Germinal center (tissue), 1 donor: Measurements from ENCODE around the gene MYO18A.

Source experiments
- DNase-seq: peaks from one replicate; pipeline ENCODE4 v3.0.0; 2012; ENCODE audit warnings: mixed read lengths, low spot score

Gene MYO18A

DNA sequence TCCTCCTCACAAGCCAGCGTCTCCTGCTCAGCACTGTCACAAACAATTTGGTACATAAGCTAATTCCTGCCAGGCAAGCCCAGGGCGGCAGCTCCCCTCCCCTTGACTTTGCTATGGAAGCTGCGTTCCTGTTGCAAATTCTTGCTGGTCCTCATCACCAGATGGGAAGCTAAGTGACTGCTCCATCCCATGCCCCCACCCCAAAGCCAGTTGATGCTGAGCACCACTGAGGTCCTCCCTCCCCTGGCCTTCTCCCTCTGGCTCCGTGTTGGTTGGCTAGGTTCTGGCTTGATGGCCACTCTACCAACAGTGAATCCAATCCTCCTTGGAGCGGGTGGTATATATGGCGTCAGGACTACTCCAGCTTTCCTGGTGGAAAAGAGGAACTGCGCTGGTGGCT is 102.9 kb downstream of the MYO18A start:
- DNase-seq: no peak

DNA sequence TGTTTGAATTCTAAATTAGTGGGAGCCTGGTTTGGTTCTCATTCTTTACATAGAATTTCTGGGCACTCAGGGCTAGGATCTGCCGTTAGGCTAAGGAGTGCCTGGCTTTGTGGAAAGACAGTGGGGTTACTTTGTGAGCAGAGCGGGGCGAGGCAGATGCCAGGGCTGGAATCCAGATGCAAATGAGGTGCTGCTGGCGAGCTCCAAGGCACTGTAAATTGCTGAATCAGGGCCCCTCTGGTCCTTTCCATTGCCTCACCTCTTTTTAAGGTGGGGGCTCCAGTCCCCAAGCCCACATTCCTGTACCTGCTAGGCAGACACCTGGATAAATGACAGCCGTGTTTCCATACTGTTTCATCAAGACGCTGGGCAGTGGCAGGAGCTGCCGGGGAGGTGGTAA is 103.5 kb downstream of the MYO18A start:
- no peak for DNase-seq

DNA sequence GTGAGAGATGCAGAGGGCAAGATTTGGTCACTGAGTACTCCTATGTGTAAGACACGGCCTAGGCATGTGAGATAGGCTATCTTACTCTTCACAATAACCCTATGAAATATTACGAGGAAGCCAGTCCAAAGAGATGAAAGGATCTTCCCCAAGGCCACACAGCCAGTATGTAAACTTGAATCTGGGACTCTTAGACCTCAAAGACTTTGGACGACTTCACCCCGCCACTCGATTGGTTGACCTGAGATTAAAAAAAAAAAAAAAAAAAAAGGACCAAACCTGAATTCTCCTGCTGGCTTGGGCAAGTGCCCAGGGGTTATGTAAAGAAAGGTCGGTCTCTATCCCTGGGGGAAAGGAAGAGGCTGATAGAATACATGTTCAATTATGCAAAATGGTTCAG is 104.1 kb downstream of the MYO18A start:
- no peak for DNase-seq

DNA sequence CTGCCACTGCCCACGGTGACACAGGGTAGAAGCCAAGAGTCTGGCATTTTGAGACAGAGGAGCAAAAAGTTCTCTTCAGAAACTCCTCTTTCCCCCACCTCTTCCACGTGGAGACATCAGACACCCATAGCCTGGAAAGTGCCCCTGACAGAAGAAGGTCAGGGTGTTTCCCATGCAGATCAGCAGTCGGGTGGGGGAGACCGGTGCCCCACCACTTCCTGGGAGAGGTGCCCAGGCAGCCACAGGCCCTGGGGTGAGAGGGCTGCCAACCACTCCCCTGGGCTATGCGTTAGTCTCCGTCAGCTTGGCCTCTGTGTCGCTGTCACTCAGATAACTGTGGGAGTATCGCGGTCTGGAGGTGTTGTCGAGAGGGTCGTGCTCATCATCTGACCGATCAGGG is 105.7 kb downstream of the MYO18A start:
- no peak for DNase-seq

DNA sequence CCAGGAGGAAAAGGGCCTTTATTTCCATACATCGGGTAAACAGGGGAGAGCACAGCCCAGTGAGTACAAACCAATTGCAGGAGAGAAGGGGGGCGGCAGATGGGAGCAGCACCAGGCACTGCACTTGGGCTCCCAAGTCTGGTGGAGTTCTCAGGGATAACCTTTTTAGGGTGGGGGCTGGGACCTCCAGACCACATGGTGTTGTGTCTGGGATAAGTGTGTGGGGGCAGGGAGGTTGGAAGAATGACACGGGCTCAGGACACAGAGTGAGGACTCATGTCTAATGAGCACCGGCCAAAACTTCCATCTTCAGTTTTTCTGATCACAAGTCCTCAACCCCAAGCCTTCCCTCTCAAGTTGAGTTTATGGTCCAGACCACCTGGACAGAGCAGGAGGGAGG is 106.7 kb downstream of the MYO18A start:
- DNase-seq: no peak

DNA sequence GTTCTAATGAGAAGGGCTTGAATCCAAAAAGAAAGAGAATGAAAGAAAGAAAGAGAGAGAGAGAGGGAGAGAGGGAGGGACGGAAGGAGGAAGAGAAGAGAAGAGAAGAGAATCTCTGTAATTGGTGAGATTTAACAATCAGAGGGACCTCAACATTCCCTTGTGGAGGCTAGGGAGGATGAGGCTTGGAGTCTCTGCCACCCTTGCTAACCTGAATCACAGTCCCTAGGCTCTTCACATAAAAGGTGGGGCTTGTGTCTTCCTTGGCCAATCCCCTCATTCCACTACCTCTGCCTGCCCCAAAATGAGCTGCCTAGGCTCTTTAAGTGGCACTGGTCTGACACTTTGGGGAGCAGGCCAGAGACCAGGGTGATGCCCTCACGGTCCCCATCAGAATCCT is 107.2 kb downstream of the MYO18A start:
- DNase-seq: no peak

DNA sequence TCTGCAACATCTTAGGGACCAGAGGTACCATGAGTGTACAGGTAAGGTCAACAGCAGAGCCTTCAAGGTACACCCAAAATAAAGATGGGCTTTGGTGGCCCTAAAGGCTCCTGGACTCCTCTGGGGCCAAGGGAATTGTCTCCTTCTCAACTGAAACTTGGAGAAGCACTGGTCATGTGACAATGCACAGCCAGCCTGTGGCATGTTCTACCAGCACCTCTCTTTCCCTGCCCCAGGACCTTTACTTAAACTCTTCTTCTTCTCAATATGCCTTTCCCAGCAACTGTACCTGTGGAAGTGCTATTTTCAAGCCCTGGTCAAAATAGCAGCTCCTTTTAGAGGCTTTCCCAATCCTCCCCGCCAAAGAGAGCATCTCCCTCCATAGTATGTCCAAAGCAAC is 108.9 kb downstream of the MYO18A start:
- DNase-seq: no peak

DNA sequence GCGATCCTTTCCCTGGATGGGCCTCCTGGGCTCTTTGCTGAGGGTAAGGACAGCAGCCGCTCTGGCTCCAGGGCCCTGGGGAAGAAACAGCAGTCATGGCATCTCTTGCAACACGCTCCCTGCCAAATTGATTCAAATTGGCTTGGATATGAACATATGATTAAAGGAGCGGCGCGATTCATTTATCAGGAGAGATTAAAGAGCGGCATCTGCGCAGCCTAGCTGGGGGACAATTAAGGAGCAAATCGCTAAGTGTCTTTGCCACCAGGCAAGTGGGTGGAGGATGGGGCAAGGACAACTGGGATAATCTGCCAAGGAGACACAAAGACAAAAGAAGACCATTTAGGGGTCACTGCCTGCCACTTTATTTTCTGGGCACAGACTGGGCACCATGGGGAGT is 109.4 kb downstream of the MYO18A start:
- DNase-seq: no peak

DNA sequence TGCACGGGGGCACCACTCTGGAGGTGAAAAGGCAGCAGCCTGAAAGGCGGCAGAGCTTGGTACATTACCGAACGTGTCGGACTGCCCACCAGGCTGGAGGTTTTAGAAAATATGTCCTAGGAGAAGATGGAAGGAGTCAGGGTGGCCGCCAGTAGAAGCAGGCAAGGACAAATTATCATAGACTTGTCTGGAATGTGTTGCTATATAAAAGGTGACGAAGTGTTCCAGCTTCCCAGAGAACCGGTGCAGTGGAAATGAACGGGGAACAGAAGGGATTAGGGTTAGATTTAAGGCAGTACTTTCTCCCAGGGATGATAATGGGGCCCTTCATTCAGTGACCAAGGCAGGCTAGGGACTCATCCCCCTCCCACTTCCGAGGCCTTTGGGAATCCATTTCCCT is 109.9 kb downstream of the MYO18A start:
- no peak for DNase-seq

DNA sequence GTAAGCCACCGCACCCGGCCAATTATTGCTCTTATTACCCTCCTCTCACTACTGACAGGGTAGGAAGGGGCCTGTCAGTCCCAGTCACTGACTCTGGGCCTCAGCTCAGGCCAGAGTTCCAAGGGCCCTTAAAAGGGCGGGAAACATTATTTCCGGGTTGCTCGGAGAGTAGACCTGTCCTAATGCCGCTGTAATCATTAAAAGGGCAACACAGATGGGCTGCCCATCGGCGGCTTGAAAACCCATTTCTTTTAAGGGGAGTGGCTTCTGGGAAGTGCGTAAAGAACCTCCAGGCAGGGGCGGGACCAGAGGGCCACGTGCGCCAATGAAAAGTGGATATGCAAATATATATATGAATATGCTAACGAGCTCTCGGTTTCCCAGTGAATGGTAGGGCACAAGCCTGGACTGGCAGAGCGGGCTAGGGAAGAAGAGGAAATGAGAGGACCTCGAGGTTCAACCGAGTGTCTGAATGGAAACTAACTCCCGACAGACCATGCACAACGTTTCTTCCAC is 110.6 kb downstream of the MYO18A start:
- DNase-seq: no peak

DNA sequence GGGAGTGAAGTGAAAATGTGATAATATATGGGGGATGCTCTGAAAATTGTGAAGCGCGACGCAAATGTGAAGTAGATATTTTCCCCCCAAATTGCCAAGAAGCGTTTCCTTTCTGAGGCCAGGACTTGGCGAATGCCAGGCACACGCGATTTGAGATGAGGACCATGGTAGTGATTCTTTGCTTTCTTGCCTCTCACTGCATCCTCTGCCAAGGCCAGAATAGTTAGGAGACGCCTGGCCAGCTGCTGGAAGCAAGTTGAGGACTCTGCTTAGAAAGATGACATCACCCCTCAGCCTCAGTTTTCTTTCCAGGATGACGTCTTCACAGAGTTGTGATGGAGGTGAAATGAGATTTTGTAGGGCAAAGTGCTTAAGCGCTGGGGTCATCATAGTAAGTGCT is 111.4 kb downstream of the MYO18A start:
- DNase-seq: no peak

DNA sequence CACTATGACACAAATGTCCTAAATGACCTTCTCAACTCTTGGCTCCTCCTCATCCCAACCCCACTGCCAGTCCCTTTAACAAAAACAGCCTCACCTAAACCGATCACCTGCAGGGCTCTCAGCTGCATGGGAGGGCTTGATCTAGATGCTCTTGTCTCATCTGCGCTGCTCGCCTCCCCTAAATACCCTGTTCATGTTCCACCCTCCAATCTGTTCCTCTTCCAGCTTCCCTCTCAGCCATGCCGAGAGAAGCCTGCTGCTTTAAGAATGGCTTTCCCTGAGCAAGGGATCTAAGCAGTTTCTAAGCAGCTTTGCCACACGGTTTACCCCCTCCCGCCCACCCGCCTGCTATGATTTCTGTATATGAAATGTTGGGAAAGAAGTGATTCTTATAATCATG is 113.6 kb downstream of the MYO18A start:
- no peak for DNase-seq

DNA sequence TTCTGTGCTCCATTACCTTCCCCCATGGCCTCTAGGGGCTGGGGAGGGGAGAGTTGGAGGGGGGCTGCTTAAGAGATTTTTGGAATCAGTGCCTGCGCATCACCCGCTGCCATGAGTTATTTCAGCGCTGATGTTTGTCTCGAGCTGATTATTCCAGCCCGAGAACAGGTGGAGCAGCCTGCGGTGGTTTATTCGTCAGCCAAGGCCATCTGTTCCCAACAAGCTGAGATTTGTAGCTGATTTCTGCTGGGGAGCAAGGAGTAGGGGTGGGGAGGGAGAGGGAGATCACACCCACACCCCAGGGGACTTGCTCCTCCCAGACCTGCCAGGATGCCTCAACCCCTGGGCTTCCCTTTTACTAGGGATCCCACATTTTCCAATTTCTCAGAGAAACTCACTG is 114.2 kb downstream of the MYO18A start:
- DNase-seq: no peak

DNA sequence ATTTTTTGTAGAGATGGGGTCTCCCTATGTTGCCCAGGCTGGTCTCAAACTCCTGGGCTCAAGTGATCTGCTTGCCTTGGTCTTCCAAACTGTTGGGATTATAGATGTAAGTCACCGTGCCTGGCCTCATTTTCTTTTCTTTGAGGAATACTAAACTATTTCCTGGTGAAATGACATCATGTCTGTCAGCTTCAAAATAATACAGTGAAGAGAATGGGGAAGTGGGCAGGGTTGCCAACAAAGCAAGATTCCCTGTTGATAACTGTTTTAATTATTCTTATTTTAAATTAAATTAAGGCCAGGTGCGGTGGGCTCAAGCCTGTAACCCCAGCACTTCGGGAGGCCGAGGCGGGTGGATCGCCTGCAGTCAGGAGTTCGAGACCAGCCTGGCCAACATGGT is 116.2 kb downstream of the MYO18A start:
- DNase-seq: no peak

DNA sequence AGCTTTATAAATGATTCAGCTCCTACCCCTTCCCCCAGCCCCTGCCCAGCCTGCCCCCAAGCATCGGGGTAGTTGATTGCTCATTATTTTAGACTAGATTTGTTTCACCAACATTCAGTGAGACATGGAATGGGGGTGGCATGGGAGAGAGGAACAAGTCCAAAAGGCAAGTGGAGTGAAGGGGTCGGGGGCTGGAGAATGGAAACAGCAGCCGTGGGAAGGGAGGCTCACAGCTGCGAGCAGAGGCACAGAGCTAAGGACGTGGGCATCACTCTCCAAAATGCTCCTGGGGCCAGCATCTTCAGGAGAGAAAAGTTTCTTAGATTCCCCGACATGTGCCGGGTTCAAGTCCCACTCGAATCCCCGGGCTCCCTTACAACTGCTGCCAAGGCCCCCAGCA is 118.0 kb downstream of the MYO18A start:
- DNase-seq: no peak

DNA sequence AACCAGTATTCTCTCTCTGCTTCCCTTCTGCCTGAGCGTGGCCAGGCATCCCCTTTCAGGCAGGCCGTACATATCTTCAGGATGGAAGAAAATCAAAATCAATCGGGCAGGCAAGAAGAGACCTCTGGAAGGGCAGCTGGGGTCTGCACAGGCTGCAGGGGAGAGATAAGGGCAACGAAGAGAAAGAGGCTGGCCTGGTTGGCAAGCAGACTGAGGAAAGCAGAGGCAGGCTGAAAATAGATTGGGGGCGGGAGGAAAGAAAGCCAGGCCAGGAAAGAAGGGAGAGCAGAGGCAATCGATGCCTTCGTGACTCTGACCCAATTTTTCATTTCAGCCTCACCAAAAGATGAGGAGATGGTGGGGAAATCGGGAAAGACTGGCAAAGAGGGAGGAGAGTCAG is 119.2 kb downstream of the MYO18A start:
- DNase-seq: no peak

DNA sequence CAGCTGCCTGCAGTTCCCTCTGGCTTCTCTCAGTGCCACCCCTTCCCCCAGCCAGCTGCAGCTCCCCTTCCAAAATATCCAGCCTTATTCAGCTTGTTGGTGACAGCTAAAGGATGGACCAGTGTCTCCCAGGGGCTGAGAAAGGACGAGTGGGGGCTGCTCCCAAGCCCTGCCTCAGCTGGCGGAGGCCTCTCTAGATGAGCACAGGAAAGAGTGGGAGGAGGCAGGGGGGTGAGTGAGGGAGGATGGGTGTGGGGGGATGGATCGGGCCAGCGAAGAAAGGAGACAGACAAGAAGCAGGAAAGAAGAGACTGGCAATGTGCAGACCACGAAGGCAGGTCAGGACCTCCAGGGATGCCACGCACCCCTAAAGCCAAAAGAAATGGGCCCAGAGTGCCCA is 119.7 kb downstream of the MYO18A start:
- DNase-seq: no peak

DNA sequence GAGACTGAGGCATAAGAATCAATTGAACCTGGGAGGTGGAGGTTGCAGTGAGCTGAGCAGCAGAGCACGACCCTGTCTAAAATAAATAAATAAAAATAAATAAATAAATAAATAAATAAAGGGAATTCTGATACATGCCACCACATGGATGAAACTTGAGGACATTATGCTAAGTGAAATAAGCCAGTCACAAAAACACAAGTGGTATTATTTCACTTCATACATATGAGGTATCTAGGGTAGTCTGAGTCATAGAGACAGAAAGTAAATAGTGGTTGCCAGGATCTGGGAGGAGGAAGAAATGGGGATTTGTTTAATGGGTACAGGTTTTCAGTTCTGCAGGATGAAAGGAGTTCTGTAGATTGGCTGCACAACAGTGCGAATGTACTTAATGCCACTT is 120.9 kb downstream of the MYO18A start:
- DNase-seq: no peak

DNA sequence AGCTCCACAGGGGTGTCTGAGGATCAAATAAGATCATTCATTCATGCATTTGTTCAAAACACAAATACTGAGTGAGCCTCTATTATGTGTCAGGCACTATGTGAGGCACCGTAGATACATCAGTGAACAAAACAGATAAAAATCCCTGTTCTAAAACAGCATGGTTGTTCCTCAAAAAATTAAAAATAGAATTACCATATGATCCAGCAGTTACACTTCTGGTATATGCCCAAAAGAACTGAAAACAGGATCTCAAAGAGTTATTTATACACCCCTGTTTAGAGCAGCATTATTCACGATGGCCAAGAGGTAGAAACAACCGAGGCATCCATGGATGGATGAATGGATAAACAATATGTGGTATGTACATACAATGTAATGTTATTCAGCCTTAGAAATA is 121.8 kb downstream of the MYO18A start:
- no peak for DNase-seq

DNA sequence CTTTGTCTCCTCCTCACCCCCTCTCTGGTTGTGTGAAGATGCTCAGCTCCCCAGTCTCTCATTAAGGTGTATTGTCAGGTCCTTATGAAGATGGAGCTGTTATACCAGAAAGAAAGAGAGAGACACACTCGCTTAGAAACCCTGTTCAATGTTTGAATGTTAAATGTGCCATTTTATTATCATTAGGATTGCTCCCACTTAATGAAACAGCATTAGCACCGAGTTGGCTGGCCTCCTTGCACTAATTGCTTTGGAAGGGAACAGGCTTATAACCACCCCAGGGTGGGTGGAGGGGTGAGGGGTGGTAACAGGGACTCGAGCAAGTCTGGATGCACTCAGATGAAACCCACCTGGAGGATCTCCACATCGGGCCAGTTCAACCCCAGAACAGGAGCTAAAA is 122.8 kb downstream of the MYO18A start:
- no peak for DNase-seq

DNA sequence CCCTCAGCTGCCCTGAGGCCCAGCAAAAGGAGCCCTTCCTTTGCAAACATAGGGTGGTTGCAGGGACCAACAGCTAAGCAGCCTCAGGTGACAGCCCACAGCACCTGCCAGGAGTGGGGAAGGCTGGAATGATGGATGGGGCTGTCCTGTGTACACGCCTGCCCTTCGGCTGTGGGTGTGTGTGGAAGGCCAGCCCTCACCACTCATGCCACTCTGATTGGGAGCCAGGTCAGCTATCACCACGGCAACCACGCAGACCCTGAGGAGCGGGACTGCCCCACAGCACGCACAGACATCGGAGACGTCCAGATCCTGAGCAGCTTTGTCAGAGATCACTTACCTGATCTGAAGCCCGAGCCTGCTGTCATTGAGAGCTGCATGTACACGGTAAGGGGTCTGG is 125.4 kb downstream of the MYO18A start:
- DNase-seq: no peak

DNA sequence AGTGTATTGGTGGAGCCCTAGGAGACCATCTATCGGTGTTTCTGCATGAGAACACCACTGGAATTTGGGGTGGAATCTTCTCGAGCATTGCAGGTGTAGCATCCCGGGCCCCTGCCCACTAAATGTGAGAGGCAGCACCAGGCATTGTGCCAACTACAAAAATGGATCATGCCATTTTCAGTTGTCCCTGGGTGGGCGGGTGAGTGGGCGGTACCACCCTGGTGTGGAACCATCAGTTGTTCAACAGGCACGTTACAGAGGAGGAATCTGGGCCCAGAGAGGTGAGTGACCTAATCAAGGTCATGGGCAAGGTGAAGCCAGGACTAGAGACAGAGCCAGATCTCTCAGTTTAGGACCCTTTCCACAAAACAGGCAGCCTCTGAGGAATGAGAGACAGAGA is 128.5 kb downstream of the MYO18A start:
- no peak for DNase-seq

DNA sequence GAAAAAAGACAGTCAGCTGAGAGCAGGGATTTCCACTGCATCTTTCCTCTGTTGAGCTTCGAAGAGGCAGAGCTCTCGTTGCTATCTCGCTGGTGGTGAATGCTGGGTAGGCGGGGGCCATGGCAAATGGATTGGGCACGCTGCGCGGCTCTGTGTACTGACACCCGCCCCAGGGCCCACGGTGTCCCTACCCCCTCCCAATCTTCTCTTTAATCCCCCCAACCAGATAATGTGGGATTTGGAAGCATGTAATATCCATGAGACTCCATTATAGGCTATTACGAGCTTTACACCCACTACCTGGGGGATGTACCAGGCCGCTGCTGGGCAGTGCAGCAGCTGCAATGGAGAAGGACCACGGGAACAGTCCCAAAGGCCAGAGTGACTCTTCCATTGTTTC is 129.0 kb downstream of the MYO18A start:
- no peak for DNase-seq

DNA sequence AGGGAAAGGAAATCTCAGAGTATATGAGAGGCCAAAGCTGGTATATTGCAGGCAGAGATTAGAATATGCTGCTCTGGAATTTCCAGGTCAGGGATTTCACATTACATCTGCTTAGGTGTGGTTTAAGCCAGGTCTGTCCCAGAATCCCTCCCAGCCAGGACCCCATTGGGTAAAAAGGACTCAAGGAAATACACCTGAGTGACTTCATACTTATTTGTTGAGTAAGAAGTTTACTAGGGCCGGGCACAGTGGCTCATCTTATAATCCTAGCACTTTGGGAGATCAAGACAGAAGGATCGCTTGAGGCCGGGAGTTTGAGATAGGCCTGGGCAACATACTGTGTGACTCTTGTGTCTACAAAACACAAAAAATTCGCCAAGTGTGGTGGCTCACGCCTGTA is 130.0 kb downstream of the MYO18A start:
- DNase-seq: no peak

DNA sequence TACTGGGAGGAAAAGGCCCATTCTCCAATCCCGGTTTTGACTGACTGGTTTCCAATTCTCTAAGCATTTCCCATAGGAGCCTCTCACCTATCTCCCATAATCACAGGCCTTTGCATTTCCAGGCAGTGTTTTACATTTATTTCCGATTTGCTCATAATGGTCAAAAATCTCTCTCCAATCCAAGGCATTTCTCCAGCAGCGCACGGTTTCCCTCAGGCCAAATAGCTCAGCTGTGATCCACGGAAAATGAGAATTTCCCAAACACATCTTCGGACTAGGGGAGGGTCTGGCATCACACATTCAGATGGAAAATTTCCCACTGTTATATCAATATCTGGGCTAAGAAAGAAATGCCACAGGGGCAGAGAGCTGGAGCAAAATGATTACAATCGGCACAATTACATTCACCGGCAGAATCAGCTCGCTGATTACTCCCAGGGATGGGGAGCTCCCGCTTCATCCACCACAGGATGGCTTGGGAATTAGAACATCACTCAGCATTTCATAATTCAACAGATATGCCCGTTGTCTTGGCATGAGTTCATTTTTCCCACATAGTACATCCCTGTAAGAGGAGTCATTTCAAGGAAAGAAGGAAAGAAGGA is 130.6 kb downstream of the MYO18A start:
- no peak for DNase-seq
